Measurements from ENCODE around the gene S100A7A. TPM values are rescaled to one million over a fixed set of nuclear protein-coding genes. Genes with fewer than 3 reads are reported as not detected.

The S100A7A gene
- polyA plus RNA-seq, 3 donors, result not detected

DNA sequence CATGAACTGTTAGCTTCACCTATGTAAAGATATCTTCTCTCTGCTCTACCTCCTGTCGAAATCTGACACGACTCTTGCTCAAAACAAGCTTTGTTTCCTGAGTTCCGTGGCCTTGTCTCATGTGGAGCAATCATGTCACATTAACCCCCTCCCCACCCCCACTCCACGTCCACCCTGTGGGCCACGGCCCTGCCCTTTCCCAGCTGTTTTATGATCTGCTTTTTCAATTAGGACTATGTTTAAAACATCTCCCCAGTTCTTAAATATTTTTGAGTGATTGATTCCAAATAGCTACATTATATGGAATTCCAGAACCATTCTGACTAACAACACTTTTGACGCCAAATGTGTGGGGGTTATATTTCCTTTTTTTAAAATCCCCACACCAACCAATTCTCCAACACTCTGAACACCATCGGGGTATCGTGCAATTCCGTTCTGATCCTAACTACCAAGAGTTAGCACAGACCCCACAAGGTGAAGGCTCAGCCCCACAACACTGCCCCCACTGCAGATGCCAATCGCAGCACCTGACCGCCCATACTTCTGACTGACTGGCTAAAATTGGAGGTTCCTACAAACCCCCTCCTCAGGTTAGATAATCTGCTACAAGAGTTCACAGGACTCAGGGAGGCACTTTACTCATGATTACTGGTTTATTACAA lies 12.8 kb upstream of the S100A7A start:
- H3K4me3 ChIP-seq (replicated peaks in 1 of 3; ENCODE audit: low read depth in 2 of 3, low read length in 3 of 3), result peak overlapping the region in 1 of 3 experiments; percentile 51
- Mint-ChIP-seq H3K4me1 (peaks cover 58% of the 10 kb centered on the region), H3K36me3 (peaks cover 0 to 5% of the 10 kb centered on the region in 2 donors), H3K9me3 (peaks cover 0 to 4% (median 2%) of the 10 kb centered on the region in 7 donors), H3K27ac (peak overlapping the region in 6 of 7 donors; percentile 60 to 84 (median 79)), H3K4me3 (no peak overlapping the region), H3K27me3 (ENCODE audit: low read depth in 3 of 3) (peaks cover 7 to 17% (median 12%) of the 10 kb centered on the region in 3 donors)
- TF ChIP-seq, protein P1, sequence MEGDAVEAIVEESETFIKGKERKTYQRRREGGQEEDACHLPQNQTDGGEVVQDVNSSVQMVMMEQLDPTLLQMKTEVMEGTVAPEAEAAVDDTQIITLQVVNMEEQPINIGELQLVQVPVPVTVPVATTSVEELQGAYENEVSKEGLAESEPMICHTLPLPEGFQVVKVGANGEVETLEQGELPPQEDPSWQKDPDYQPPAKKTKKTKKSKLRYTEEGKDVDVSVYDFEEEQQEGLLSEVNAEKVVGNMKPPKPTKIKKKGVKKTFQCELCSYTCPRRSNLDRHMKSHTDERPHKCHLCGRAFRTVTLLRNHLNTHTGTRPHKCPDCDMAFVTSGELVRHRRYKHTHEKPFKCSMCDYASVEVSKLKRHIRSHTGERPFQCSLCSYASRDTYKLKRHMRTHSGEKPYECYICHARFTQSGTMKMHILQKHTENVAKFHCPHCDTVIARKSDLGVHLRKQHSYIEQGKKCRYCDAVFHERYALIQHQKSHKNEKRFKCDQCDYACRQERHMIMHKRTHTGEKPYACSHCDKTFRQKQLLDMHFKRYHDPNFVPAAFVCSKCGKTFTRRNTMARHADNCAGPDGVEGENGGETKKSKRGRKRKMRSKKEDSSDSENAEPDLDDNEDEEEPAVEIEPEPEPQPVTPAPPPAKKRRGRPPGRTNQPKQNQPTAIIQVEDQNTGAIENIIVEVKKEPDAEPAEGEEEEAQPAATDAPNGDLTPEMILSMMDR (IDR thresholded peaks at IDR 0.05), result no peak
- no peaks in the 10 kb centered on the region for H3K27me3 ChIP-seq (ENCODE audit: control insufficient read depth in 2 of 2, insufficient read depth in 2 of 2, low read length in 2 of 2)
- peaks cover 52 to 54% of the 10 kb centered on the region in 2 donors for H3K4me1 ChIP-seq (ENCODE audit: control insufficient read depth in 1 of 2, insufficient read depth in 2 of 2, low read length in 2 of 2)
- H3K27ac ChIP-seq (ENCODE audit: low read depth in 1 of 2, low read length in 2 of 2), result peak overlapping the region; percentile 2 to 68
- 57% methylated on average over 7 of the region's 11 CpGs for WGBS (ENCODE audit: insufficient coverage)
- DNase-seq, result peak in 1 of 3 donors; percentile 29
- H3K4me2 ChIP-seq (replicated peaks; ENCODE audit: extremely low read depth, low read length, poor library complexity, severe bottlenecking), result no peak overlapping the region
- H3K36me3 ChIP-seq (replicated peaks in 1 of 2; ENCODE audit: control insufficient read depth in 1 of 2, insufficient read depth in 2 of 2, low read length in 2 of 2), result no peaks in the 10 kb centered on the region
- intact Hi-C loops (cut with micrococcal nuclease), result loop anchor here (1.0 to 5.0 kb wide), 3 partner anchors 46 to 94 kb away; partner anchors contain the start of gene S100A9 (in 1 of the 2)
- H4K20me1 ChIP-seq (ENCODE audit: insufficient read depth, low read length), result no peaks in the 10 kb centered on the region
- peaks cover 11% of the 10 kb centered on the region for H3K79me2 ChIP-seq (ENCODE audit: insufficient read depth, low read length)
- H2AFZ ChIP-seq (ENCODE audit: insufficient read depth, low read depth, low read length, poor library complexity, severe bottlenecking), result no peak overlapping the region
- no peaks in the 10 kb centered on the region for H3K9me3 ChIP-seq (replicated peaks in 1 of 2; ENCODE audit: control insufficient read depth in 1 of 2, insufficient read depth in 1 of 2, low read length in 2 of 2)
- H3K9ac ChIP-seq (ENCODE audit: insufficient read depth, low read length, poor library complexity, severe bottlenecking), result no peak overlapping the region

DNA sequence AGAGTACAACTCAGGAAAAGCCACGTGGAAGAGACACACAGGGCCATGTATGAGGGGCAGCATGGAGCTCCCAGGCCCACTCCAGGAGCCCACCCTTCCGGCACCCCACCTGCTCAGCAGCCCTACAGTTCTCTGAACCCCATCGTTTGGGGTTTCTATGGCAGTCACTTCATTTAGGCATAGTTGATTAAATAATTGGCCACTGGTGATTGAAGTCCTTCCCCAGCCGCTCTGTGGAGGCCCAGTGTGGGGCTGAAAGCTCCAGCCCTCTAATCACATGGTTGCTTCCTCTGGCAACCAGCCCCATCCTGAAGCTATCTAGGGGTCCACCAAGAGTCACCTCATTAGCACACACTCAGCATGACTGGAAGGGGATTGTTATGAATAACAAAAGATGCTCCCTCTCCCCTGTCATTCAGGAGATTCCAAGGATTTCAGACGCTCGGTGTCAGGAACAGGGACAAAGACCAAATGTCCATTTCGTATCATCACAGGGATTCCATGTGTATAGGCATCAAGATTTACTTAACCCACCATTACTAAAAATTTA lies 12.2 kb upstream of the S100A7A start:
- Histone ChIP-seq H2AFZ (ENCODE audit: insufficient read depth, low read depth, low read length, poor library complexity, severe bottlenecking) (no peak overlapping the region), H3K79me2 (ENCODE audit: insufficient read depth, low read length) (peaks cover 11% of the 10 kb centered on the region), H3K27ac (ENCODE audit: low read depth in 1 of 2, low read length in 2 of 2) (peak overlapping the region; percentile 2 to 68), H3K4me2 (replicated peaks; ENCODE audit: extremely low read depth, low read length, poor library complexity, severe bottlenecking) (no peak overlapping the region), H3K4me3 (replicated peaks in 1 of 3; ENCODE audit: low read depth in 2 of 3, low read length in 3 of 3) (peak overlapping the region in 1 of 3 experiments; percentile 51), H4K20me1 (ENCODE audit: insufficient read depth, low read length) (no peaks in the 10 kb centered on the region), H3K9me3 (replicated peaks in 1 of 2; ENCODE audit: control insufficient read depth in 1 of 2, insufficient read depth in 1 of 2, low read length in 2 of 2) (no peaks in the 10 kb centered on the region), H3K36me3 (replicated peaks in 1 of 2; ENCODE audit: control insufficient read depth in 1 of 2, insufficient read depth in 2 of 2, low read length in 2 of 2) (no peaks in the 10 kb centered on the region), H3K27me3 (ENCODE audit: control insufficient read depth in 2 of 2, insufficient read depth in 2 of 2, low read length in 2 of 2) (no peaks in the 10 kb centered on the region), H3K9ac (ENCODE audit: insufficient read depth, low read length, poor library complexity, severe bottlenecking) (no peak overlapping the region), H3K4me1 (ENCODE audit: control insufficient read depth in 1 of 2, insufficient read depth in 2 of 2, low read length in 2 of 2) (peaks cover 45 to 48% of the 10 kb centered on the region in 2 donors)
- no peak for DNase-seq
- TF ChIP-seq, protein P1 (IDR thresholded peaks at IDR 0.05), result no peak
- Mint-ChIP-seq H3K27me3 (ENCODE audit: low read depth in 3 of 3) (peaks cover 9 to 19% (median 14%) of the 10 kb centered on the region in 3 donors), H3K9me3 (peaks cover 0 to 4% (median 2%) of the 10 kb centered on the region in 7 donors), H3K36me3 (peaks cover 0 to 2% of the 10 kb centered on the region in 2 donors), H3K27ac (peak overlapping the region in 3 of 7 donors; percentile 58 to 81 (median 80)), H3K4me1 (peaks cover 52% of the 10 kb centered on the region), H3K4me3 (no peak overlapping the region)
- 82% methylated on average over 4 of the region's 7 CpGs for WGBS (ENCODE audit: insufficient coverage)
- intact Hi-C loops (cut with micrococcal nuclease), result loop anchor here (1.0 to 5.0 kb wide), 3 partner anchors 47 to 93 kb away; partner anchors contain the start of gene S100A9 (in 1 of the 2)

Measured in CD14-positive monocyte (primary cell).